Gastroesophageal sphincter (tissue), 3 donors: ENCODE results near the gene CDK14.

Experiments
- CTCF ChIP-seq, 4 experiments: fragments of 200-600 bp in 2 of 4; fragments of 450-650 bp in 2 of 4; sonication (generic) in 1 of 4; IDR thresholded peaks; one replicate each; pipeline ENCODE4 v1.5.1; 2017 to 2019; ENCODE audit warnings: antibody characterized with exemption in 4 of 4, mild to moderate bottlenecking in 2 of 4, moderate library complexity in 2 of 4
- POLR2A ChIP-seq, 2 donors: fragments of 450-650 bp; IDR thresholded peaks; one replicate each; pipeline ENCODE4 v1.6.1; 2017; ENCODE audit warnings: antibody characterized with exemption in 2 of 2, mild to moderate bottlenecking in 2 of 2, moderate library complexity in 1 of 2
- POLR2AphosphoS5 ChIP-seq: sonication (generic); formaldehyde crosslinking; IDR thresholded peaks from one replicate; pipeline ENCODE4 v1.6.1; 2017; ENCODE audit warnings: antibody characterized with exemption

DNA sequence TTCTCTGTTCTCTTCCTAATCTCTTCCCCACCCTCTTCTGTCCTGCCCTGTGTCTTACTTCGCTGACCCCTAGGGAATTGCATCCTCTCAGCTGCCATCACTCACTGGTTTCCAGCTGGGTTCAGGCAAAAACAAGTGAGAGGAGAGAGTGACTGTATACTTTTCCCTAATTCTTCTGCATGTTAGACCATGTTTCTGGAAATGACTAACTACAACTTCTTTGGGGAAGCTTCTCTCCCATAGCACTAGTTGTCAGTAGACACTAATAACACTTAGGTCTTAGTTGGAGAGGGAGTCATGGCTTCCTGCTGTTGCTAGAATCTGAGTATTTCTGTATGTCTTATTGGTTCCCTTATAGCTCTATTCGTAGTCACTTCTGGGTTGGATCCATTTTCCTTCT lies 369.1 kb downstream of the CDK14 start:
- no peak for TF ChIP-seq CTCF (IDR thresholded peaks at IDR 0.05)
- TF ChIP-seq POLR2AphosphoS5, result no peak
- no peak for TF ChIP-seq POLR2A (IDR thresholded peaks at IDR 0.05)
